GM21447 (cell line): Measurements from ENCODE around the gene JAK3.

Experiments
- ATAC-seq: cut with Tn5 transposase; IDR thresholded peaks from one replicate; pipeline ENCODE4 v1.9.1; 2021; ENCODE audit not compliant: unreplicated experiment

JAK3 gene

GRCh38 chr19:17866312-17866963 is 18.7 kb upstream of the JAK3 start:
- no peak for ATAC-seq

GRCh38 chr19:17865364-17866311 is 17.9 kb upstream of the JAK3 start:
- ATAC-seq: no peak

GRCh38 chr19:17863520-17864182 is 15.9 kb upstream of the JAK3 start:
- ATAC-seq: no peak

GRCh38 chr19:17862711-17863519 is 15.1 kb upstream of the JAK3 start:
- ATAC-seq: no peak

DNA sequence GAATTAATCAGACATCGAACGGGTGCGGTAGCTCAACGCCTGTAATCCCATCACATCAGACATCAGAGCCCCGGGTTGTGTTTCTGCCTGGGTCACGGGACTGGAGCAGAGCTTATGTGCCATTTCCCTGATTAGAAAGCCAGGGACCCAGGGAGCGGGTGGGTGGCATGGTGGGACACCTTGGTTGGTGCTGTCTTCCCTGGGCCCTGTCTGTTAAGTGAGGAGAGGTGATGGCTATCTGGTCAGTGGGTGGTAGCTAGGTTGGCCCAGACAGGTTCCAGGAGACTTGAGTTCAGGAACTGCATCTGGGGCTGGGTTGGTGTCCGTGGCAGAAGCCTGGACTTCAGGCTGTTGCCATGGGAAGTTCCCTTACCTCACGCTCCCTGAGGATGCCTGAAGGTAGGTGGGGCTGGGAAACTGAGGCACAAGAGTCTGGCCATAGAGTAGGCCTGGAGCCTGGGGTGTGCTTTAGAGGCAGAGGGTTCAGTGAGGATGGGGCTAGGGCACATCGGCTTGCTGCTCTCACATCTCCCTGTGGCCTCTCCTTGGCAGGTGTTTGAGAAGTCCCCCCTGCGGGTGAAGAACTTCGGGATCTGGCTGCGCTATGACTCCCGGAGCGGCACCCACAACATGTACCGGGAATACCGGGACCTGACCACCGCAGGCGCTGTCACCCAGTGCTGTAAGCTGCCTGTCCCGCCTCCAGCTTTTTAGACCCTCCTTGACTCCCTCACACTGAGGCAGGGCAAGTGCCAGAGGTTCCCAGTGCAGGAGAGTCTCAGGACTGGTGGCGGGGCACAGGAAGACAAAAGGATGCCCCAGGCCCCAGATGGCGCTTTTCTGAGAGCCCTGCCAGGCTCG is 14.0 kb upstream of the JAK3 start:
- ATAC-seq: no peak

GRCh38 chr19:17860993-17861360 is 13.2 kb upstream of the JAK3 start:
- no peak for ATAC-seq

- ATAC-seq: no peak
These were observed 12.7 kb upstream of the JAK3 start for GRCh38 chr19:17860331-17860992.

DNA sequence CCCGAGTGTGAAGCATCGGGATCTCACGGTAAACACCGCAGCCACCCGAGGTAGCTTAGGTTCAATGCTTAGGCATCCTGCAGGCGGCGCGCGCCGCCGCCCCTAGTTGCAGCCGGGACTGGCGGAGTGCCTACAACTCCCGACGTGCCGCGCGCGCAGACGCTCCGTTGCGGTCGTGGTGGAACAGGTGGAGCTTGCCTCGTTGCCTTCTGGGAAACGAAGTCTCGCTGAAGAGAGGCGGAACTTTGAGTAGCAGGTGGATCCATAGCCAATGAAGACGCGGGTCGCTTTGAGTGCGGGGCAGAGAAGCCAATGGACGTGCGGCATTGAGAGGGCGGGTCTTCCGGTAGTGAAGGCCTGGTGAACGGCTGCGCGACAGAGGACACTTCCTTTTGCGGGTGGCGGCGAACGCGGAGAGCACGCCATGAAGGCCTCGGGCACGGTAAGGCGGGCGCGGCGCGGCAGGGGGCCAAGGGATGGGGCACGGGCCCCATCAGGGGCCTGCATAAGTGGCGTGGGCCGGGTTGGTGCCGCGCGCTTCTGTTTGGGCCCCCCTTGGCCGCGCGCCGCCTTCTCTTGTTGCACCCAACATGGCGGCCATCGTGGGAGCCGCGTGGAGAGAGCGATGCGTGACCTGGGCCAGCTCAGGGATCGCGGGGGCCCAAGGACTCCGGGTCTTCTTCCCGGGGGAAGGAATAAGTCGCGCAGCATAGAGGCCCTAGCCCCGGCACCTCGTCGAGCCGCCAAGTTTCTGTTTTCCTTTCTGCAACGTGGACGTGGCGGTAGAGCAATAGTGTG is 11.9 kb upstream of the JAK3 start, which contains the start of gene RPL18A:
Gene RPL18A, plus strand, starts transcription at position 378 of the 798 bp plus-strand sequence. Its CDS starts 47 bp downstream, at position 425.
- ATAC-seq: peak; percentile 90

DNA sequence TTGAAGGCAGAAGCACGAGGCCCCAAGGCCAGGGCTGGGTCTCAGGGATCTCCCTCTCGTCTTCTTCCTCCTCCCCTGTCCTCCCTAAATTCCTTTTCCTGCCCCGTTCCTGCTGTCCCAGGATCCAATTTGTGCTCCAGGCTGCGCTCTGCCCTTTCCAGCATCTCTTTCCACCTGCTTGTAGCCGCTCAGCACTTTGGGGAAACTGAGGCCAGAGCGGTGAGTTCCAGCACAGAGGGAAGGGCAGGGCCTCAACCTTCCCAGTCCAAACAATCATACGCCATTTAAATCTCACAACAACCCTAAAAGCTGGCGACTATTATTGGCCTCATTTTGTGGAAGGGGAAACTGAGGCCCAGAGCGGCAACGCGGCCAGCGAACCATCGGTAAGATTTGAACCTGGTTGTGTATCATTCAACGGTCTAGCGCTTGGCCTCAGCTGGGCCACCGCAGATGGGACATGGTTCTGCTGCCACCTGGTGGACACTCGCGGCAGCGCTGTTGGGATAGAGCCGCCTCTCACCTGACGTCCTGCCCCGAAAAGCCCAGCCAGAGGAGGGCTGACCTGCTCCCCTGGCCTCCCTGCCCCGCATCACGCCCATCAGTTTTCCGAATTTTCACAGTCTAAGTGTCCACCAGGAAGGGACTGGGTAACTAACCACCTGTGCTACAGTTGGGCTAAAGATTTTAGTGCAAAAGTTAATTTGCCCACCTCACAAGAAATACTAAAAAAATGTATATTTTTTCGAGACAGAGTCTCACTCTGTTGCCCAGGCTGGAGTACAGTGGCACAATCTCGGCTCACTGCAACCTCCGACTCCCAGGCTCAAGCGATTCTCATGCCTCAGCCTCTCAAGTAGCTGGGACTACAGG is 7.7 kb upstream of the JAK3 start:
- no peak for ATAC-seq

- no peak for ATAC-seq
These were observed 6.3 kb upstream of the JAK3 start for GRCh38 chr19:17854061-17854460.

- ATAC-seq: no peak
These were observed 962 bp upstream of the JAK3 start for GRCh38 chr19:17848595-17849292.

- ATAC-seq: no peak
These were observed 1.6 kb downstream of the JAK3 start for GRCh38 chr19:17846146-17846545.

DNA sequence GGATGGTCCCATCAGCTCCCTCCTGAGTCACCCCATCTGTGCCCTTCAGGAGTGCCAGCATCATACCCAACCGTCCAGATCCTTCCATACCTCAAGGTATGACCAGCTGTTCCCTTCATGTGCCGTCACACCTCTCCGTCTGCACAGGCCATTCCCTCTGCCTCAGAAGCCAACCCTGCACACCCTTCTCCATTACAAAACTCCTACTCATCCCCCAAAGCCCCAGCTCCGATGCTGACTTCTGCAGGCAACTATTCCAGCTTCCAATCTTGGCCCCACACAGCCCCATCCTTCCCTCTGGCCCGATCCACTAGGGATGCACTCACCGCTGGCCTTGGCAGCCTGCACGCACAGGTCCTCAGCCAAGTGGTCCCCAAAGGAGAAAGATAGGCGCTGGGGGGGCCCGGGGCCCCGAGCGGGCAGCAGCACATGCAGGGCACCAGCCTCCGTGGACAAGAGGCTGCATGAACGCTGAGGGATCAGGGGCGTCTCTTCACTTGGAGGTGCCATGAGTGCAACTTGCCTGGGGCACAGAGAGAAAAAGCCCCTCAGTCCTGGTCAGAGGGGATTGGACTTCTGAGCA is 3.8 kb downstream of the JAK3 start:
- ATAC-seq: no peak

GRCh38 chr19:17843292-17843827 is 4.4 kb downstream of the JAK3 start:
- no peak for ATAC-seq

DNA sequence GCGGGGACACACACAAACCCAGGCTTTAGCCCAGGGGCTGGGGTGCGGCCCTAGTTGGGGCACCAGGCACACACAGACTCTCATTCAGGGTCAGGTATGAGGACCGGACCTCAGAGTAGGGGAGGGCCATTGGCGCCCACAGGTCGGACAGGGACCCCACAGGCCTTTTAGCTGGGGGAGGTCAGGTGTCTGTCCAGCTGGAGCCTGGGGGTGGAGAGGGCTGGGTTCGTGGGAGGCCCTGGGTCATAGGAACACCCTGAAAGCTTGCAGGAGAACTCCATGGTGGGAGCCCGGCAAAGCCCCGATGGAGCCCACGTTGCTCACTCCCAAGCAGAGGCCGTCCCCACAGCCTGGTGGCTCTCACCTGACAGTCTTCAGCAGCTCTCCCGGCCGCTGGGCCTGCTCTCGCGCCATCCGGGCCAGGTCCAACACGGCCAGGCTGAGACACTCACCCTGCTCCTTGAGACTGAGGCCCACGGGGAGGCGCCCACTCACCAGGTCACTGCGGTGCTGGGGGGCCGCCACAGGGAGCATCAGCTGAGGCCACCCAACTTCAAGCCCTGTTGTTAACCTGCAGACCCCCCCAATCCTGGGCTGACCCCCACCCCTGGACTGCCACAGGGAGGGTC is 5.0 kb downstream of the JAK3 start:
- no peak for ATAC-seq
